IPS DF 6.9 (cell line): ENCODE measurements around the gene MAN1A2.
"Not testable (repeated sequence)": the region's sequence is repeated elsewhere in the genome, so short reads cannot be mapped to it uniquely, and the experiment has no call there.

Experiments
- DNase-seq: peaks from one replicate; pipeline ENCODE4 v3.0.0-alpha.2; 2013; ENCODE audit warnings: low read depth, low spot score
- H3K27ac ChIP-seq: one replicate; pipeline ENCODE4 v1.5.1; 2013; ENCODE audit warnings: low read length, control low read depth
- H3K27me3 ChIP-seq: 2 replicates; pipeline ENCODE4 v1.6.1; 2013; ENCODE audit warnings: mild to moderate bottlenecking, low read length; ENCODE audit not compliant: control insufficient read depth, insufficient read depth
- H3K36me3 ChIP-seq: 2 replicates; pipeline ENCODE4 v1.6.1; 2013; ENCODE audit warnings: low read length; ENCODE audit not compliant: control insufficient read depth, insufficient read depth
- H3K4me1 ChIP-seq: 2 replicates; pipeline ENCODE4 v1.6.1; 2013; ENCODE audit warnings: low read length; ENCODE audit not compliant: control insufficient read depth, insufficient read depth
- H3K4me3 ChIP-seq: 2 replicates; pipeline ENCODE4 v1.5.1; 2013; ENCODE audit warnings: mild to moderate bottlenecking, low read length
- H3K9me3 ChIP-seq: 2 replicates; pipeline ENCODE4 v1.6.1; 2013; ENCODE audit warnings: low read length, inconsistent platforms; ENCODE audit not compliant: control insufficient read depth, insufficient read depth
- WGBS: extraction: QIAGEN DNeasy Blood & Tissue Kit; methylation state at CpG from one replicate; pipeline ENCODE4 v1.1.7; 2013; ENCODE audit warnings: mixed read lengths, missing lambda C conversion rate; ENCODE audit not compliant: insufficient read length, insufficient coverage; 5-methylcytosine and 5-hydroxymethylcytosine counted together

MAN1A2 gene

DNA sequence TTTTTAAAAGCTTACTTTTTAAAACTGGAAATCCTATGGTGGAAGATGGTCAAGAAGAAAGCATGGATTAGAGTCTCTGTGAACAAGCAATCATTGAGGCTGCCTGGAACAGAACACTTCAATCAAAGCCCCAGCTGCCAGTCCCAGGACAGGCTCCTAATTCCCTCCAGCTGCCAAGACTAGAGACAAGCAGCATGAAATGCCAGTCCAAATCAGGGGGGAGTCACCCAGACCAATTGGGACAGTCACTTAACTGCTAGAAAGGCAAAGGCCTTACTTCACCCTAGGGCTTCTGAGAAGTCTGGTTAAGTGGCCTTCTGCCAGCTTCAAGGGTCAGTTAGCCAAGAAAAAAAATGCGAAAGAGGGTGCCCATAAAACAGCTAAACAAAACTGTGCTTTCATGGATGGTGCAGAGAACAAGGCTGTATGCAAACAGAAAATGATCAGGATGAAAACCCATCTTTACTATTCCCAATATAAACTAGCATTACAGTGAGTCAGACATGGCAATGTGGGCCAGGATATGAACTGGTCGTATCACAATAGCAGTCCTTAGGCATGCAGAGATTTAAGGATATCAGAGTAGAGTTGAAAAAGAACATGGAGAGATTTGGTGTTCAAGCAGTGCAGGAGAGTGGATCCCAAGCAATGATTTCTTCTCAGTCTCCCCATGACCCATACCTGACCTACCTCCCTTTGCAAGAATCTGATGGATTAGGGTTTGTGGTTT lies 31.0 kb upstream of the MAN1A2 start:
- H3K36me3 ChIP-seq, result no peaks in the 10 kb centered on the region
- no peak overlapping the region for H3K4me3 ChIP-seq
- no CpG with 5 or more reads among the region's 2 CpGs for WGBS
- H3K27ac ChIP-seq, result no peak overlapping the region
- DNase-seq, result no peak
- no peaks in the 10 kb centered on the region for H3K9me3 ChIP-seq
- no peaks in the 10 kb centered on the region for H3K4me1 ChIP-seq
- H3K27me3 ChIP-seq, result no peaks in the 10 kb centered on the region

DNA sequence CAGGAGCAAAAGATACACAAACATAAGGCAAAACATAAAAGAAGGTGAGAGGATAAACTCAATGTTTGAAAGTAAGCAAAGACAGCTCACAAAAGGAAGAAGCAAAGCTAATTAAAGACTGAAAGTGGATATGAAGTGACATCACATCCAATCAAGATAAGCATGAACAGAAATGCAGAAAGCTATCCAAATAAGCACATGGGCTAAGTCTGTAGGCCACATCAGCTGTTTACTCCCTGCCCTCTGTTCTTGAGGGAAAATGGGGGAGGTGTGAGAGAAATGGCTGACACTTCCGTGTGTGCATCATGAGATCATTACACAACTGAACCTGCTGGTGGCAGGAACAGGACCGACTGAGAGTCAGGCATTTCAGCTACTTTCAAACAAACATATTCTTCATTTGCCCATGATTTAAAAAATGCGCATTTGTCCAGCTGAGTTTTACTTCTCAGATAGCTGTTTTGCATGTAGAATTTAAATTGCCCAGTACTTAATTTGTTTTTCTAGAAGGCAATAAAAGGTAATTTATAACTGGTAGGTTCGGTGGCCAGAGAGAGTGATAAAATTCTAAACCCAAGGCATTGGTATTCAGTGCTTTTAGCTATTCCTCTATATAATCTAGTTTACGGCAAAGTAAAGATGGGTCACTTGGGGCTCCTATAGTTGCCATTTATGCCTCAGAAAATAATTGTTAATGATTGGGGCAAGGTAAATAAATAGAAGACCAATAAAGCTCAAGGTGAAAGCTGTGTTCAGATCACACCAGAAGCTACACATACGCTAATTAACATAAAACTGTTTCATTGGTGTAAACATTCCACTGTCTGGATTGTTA lies 27.2 kb upstream of the MAN1A2 start:
- no peak overlapping the region for H3K4me3 ChIP-seq
- H3K27me3 ChIP-seq, result no peaks in the 10 kb centered on the region
- H3K36me3 ChIP-seq, result no peaks in the 10 kb centered on the region
- H3K9me3 ChIP-seq, result no peaks in the 10 kb centered on the region
- WGBS, result no CpG with 5 or more reads among the region's 6 CpGs
- H3K4me1 ChIP-seq, result no peaks in the 10 kb centered on the region
- H3K27ac ChIP-seq, result no peak overlapping the region
- DNase-seq, result no peak

DNA sequence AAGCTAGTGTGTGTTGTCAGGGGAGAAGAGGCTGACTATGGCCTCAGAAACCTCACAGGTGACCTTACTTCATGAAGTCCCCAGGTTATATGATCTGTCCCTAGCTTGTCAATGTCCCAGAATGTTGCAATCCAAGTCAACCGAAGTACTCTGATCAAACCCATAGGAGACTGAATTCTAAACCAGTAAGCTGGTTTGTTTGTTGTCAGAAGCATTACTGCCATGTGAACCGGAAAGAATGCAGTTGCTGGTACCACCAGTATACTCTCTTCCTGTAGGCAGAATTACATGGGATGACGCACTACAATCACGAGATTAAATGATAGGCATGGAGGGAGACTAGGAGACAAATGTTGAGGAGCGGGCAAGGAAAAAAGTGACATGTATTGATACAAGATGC lies 26.1 kb upstream of the MAN1A2 start:
- H3K27ac ChIP-seq, result no peak overlapping the region
- H3K9me3 ChIP-seq, result no peaks in the 10 kb centered on the region
- no peaks in the 10 kb centered on the region for H3K4me1 ChIP-seq
- H3K27me3 ChIP-seq, result no peaks in the 10 kb centered on the region
- H3K36me3 ChIP-seq, result no peaks in the 10 kb centered on the region
- WGBS, result no CpG with 5 or more reads among the region's 5 CpGs
- DNase-seq, result no peak
- no peak overlapping the region for H3K4me3 ChIP-seq

DNA sequence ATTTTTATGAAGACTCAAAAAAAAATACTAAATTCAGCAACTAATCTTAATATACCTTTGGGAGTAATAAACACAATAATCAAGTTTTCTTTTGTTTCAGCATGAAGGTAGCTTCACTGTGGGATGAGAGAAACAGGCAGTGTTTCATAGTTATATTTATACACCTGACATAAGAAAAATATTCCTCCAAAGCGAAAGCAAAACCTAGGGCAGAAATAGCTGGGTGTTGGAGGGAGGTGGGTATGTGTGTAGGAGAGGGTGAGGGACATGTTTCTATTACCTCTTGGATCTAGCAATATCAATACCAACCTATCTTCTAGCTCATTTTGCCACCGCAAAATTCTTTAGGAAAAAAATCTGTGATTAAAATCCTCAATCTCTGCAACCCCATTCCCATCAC lies 24.9 kb upstream of the MAN1A2 start:
- no peak for DNase-seq
- no peaks in the 10 kb centered on the region for H3K4me1 ChIP-seq
- H3K27ac ChIP-seq, result no peak overlapping the region
- WGBS, result no CpG with 5 or more reads among the region's 2 CpGs
- H3K27me3 ChIP-seq, result no peaks in the 10 kb centered on the region
- H3K9me3 ChIP-seq, result no peaks in the 10 kb centered on the region
- no peak overlapping the region for H3K4me3 ChIP-seq
- H3K36me3 ChIP-seq, result no peaks in the 10 kb centered on the region

- no peak overlapping the region for H3K4me3 ChIP-seq
- H3K4me1 ChIP-seq, result no peaks in the 10 kb centered on the region
- WGBS, result no CpG with 5 or more reads among the region's 4 CpGs
- no peak for DNase-seq
- H3K27me3 ChIP-seq, result peaks cover 2% of the 10 kb centered on the region; the same call in 1 of the 2 replicates
- no peaks in the 10 kb centered on the region for H3K9me3 ChIP-seq
- H3K27ac ChIP-seq, result no peak overlapping the region
- no peaks in the 10 kb centered on the region for H3K36me3 ChIP-seq
Observed at GRCh38 chr1:117346206-117346928, 20.9 kb upstream of the MAN1A2 start.

DNA sequence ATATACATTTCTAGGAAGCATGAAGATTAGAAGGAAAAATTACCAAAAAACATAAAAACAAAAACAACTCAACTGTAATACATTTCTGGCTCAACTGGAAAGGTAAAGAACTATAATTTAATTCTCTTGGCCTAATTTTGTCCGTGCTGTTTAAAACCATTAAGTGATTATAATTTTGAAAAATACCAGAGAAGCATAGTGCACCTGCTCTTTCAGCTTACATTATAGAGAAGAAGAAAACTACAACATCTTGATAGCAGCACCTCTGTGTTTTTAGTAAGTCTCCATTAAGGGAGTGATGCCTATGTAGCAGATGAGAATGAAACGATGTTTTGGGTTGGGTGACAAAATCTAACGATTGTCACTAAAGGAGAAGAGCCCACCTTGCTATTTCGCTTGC lies 19.3 kb upstream of the MAN1A2 start:
- Histone ChIP-seq H3K9me3 (no peaks in the 10 kb centered on the region), H3K4me1 (no peaks in the 10 kb centered on the region), H3K27ac (no peak overlapping the region), H3K36me3 (no peaks in the 10 kb centered on the region), H3K4me3 (no peak overlapping the region), H3K27me3 (peaks cover 2% of the 10 kb centered on the region; the same call in 1 of the 2 replicates)
- DNase-seq, result no peak
- no CpG with 5 or more reads among the region's 4 CpGs for WGBS

- H3K9me3 ChIP-seq, H3K4me3 ChIP-seq, DNase-seq, H3K4me1 ChIP-seq, H3K27ac ChIP-seq, H3K27me3 ChIP-seq, H3K36me3 ChIP-seq: not testable (repeated sequence)
- no CpG with 5 or more reads among the region's 3 CpGs for WGBS
Observed at GRCh38 chr1:117352695-117353094, 14.6 kb upstream of the MAN1A2 start.

DNA sequence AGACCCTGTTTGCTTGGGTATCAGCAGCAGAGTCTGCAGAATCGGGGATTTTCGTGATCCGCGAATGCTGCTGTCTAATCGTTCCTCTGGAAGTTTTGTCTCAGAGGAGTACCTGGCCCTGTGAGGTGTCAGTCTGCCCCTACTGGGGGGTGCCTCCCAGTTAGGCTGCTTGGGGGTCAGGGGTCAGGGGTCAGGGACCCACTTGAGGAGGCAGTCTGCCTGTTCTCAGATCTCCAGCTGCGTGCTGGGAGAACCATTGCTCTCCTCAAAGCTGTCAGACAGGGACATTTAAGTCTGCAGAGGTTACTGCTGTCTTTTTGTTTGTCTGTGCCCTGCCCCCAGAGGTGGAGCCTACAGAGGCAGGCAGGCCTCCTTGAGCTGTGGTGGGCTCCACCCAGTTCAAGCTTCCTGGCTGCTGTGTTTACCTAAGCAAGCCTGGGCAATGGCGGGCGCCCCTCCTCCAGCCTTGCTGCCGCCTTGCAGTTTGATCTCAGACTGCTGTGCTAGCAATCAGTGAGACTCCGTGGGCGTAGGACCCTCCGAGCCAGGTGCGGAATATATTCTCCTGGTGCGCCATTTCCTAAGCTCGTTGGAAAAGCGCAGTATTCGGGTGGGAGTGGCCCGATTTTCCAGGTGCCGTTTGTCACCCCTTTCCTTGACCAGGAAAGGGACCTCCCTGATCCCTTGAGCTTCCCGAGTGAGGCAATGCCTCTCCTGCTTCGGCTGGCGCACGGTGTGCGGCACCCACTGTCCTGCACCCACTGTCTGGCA lies 9.2 kb upstream of the MAN1A2 start:
- H3K36me3 ChIP-seq, H3K9me3 ChIP-seq, DNase-seq, H3K27me3 ChIP-seq, H3K4me1 ChIP-seq, H3K27ac ChIP-seq, H3K4me3 ChIP-seq: not testable (repeated sequence)
- no CpG with 5 or more reads among the region's 24 CpGs for WGBS

DNA sequence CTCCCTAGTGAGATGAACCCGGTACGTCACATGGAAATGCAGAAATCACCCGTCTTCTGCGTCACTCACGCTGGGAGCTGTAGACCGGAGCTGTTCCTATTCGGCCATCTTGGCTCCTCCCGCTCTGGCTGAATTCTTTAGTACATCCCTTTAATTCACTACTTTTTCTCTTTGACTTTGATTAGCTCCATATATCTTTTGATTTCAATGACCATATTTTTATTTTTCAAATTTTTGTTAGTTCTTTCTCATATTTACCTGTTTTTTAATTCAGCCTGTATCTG lies 8.7 kb upstream of the MAN1A2 start:
- H3K27me3 ChIP-seq, H3K9me3 ChIP-seq, H3K36me3 ChIP-seq, DNase-seq, H3K27ac ChIP-seq, H3K4me3 ChIP-seq, H3K4me1 ChIP-seq: not testable (repeated sequence)
- WGBS, result no CpG with 5 or more reads among the region's 8 CpGs
